ENCODE measurements around the gene S100P.

The S100P gene

DNA sequence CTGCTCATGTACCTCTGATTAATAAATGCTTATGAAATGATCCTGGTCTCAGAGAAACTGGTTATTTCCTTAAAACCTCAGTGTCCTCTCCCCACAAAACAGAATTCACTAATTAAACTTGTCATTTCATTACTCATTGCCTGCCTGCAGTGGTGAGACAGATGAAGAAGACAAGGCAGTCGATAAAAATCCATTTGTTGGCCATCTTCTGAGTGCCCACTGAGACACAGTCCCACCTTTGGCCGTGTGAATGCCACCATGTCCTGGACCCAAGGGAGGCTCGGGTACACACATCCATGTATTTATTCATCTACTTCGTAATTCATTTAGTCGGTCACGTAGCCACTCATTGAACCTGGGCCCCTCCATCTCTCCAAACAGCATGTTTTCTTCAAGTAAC, 3.5 kb downstream of the S100P start:
- DNase-seq (ENCODE audit: low read depth): no peak

- no peak for DNase-seq (ENCODE audit: low read depth)
Observed at GRCh38 chr4:6699388-6699787, 5.7 kb downstream of the S100P start.

- DNase-seq (ENCODE audit: low read depth): no peak
Observed at GRCh38 chr4:6699903-6700302, 6.2 kb downstream of the S100P start.

DNA sequence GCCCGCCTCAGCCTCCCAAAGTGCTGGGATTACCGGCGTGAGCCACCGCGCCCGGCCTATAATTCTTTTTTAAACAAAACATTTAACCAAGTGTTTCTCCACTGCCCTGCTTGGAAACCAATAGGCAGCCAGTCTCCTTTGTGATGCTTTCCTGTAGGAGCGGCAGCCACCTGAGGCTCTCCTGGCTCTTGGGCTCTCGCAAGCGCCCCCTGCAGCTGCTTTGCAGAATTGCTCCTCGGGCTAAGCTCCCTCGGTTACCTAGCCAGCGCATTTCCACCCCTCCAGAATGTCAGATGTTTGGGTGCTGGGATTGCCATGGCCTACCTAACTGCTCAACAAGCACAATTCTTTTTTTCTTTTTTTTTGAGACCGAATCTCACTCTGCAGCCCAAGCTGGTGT, 7.7 kb downstream of the S100P start:
- no peak for DNase-seq (ENCODE audit: low read depth)

GRCh38 chr4:6702761-6703160, 9.1 kb downstream of the S100P start:
- DNase-seq (ENCODE audit: low read depth): no peak

DNA sequence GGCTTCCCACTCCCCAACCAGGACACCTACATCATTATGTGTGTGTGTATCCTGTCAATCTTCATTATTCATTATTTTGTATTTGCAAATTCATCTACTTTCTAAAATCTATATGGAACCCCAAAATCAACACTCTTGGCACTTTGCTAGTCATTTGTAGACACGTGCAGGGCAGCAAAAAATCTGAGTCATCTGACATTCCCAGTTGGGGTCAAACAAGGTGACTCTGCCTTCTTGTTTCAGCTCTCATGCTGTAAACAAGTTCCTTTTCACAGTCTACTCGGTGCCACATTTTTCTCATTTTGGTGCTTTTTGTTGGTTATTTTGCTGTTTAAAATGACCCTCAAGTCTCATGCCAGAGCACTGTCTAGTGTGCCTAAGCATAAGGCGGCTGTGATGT, 10.1 kb downstream of the S100P start:
- no peak for DNase-seq (ENCODE audit: low read depth)

- no peak for DNase-seq (ENCODE audit: low read depth)
Observed at GRCh38 chr4:6705646-6706045, 12.0 kb downstream of the S100P start.

- DNase-seq (ENCODE audit: low read depth): no peak
Observed at GRCh38 chr4:6706173-6706572, 12.5 kb downstream of the S100P start.

DNA sequence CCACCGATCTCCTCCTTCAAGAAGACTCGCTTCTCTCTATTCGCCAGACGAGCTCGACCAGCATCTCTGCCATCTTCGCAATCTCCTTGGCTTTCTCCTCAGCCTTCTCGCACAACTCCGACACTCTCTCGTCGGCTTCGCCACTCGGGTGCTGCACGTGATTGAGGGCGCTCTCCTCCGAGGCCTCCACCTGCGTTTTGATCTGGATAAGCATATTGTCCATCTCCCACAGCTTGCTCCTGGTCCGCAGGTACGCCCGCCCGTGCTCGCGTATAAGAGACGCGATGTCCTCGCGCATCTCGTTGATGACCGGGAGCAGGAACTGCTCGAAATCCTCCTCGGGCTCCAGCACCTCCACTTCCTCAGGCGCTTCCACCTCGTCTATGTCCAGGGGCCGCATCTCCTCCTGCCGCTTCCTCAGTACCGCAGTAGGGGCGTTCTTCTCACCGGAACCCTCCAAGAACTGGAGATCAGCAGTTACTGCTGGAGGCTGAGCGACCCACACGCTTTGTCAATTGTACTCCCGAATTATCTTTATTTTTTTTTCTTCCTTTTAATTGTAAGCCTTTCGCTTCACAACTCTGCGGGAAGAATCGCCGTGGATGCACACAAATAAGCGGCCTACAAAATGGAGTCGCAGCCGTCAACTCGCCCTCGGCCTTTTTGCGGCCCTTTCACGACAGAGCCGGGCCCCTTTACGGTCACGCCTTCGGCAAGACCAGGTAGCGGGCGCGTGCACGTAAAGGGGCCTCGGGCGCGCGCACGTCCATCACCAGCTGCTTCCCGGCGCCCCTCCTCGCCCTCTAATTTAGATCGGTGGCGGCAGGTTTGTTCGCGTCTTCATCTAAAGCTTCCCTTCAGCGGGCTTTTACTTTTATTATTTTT, 15.8 kb downstream of the S100P start, which contains the start of gene MRFAP1L1:
Gene MRFAP1L1 (minus strand): TSS at position 636 of the 885 bp plus-strand sequence. CDS start 236 bp downstream, at position 400.
- peak; percentile 91 for DNase-seq (ENCODE audit: low read depth)

- DNase-seq (ENCODE audit: low read depth): no peak
Observed at GRCh38 chr4:6710282-6710681, 16.6 kb downstream of the S100P start.

GRCh38 chr4:6710996-6711395, 17.3 kb downstream of the S100P start:
- DNase-seq (ENCODE audit: low read depth): no peak

GRCh38 chr4:6714954-6715353, 21.3 kb downstream of the S100P start:
- DNase-seq (ENCODE audit: low read depth): no peak

DNA sequence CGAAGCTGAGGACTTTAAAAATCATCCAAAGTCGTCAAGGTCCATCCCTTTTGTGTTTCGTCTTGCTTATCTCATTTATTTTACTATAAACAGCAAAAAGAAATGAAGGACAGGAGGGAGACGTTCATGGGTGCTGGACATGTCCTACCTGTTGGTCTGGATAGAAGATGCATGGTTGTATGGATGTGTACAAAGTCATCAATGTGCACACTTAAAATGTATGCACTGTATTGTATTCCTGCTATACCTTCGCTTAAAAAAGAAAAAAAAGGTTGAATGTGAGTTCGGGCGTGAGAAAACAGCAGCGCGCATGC, 22.0 kb downstream of the S100P start:
- DNase-seq (ENCODE audit: low read depth): no peak

- DNase-seq (ENCODE audit: low read depth): peak; percentile 80
Observed at GRCh38 chr4:6716018-6716911, 22.6 kb downstream of the S100P start, which contains the start of gene BLOC1S4. Gene BLOC1S4 (plus strand): TSS chr4:6716174. CDS start chr4:6716210, 36 bp downstream.

- no peak for DNase-seq (ENCODE audit: low read depth)
Observed at GRCh38 chr4:6716958-6717655, 23.4 kb downstream of the S100P start.

DNA sequence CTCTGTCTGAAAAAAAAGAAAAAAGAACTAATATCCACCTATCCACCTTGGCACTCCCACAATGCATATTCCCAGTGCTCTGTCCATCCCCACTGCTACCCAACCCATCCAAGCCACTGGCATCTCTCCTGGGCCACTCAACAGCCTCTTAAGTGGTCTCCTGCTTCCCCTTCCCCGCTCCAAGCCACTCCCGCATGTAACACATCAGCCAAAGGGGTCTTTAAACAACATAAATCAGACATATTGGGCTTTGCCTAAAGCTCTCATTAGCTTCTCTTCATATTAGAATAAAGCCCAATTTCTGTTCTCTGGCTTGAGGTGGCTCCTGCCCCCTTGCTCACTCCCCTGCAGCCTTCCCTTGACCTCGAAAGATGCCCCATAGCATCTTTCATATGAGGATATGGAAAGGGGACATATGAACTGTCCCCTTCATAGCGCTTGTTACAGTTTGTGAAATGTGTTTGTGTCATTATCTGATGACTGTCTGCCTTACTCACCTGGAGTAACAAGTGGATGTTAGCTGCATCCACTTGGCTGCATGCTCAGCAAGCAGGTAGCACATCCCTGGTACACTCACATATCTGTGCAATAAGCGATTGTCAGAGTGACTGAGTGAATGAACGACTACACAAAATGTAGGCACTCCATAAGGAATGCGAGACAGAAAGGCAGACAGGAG, 25.4 kb downstream of the S100P start:
- DNase-seq (ENCODE audit: low read depth): no peak

GRCh38 chr4:6719611-6720179, 26.0 kb downstream of the S100P start:
- DNase-seq (ENCODE audit: low read depth): no peak

DNA sequence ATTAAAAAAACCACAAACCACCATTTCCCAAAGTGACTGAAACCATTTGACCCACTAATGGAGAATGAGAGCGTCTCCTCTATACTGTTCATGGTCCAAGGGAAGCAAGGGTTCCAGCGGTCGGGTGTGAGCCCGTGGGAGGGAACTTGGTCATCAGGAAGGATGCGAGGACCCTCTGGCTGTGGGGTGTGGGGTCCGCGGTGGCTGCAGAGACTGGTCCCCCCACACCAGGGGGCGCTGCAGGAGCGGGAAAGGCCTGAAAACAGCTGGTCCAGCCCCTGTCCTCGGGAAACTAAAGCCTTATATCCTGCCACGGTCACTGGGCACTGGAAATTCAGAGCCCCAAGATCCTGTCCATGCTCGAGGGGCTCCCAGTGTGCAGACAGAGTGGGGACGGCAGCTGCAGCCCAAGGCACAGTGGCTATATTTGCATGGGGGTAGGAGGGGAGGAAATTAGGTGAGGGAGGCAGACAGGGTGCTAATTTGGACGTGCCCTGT, 26.6 kb downstream of the S100P start:
- DNase-seq (ENCODE audit: low read depth): no peak

DNA sequence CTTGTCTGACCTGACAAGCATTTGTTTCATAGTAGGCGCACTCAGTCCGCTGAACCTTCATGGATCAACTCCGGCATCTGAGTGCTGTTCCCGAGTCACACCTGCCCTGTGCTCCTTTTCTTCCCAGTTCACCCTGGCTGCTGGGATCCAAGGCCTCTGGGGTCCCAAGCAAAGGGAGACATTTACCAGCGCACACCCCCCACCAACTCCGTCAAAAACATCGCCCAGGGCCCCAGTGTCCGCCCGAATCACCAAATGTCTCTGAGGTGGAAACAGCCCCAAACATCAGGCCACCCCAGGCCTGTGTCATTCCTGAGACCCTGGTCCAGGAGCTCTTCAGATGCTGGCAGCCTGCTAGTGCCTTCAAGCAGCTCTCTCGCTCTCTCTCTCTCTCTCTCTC, 27.4 kb downstream of the S100P start:
- DNase-seq (ENCODE audit: low read depth): no peak

- no peak for DNase-seq (ENCODE audit: low read depth)
Observed at GRCh38 chr4:6722891-6723290, 29.2 kb downstream of the S100P start.

DNA sequence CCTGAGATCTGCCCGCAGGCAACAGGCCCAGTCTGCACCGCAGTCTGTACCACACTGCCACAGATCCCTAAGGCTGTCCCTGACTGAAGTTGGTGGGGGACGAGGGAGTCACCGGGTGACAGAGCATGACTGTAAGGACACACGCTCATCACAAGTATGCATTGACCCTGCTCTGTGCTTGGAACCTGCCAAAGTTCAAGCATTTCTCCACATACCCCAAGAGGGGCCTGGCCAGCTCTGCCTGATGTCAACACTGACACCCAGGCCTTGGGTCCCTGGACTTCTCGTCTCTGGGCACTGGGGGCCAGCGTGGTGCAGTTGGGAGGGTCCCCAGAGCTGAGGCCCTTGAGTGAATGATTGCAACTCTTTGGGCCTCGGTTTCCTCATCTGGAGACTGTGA, 30.2 kb downstream of the S100P start:
- no peak for DNase-seq (ENCODE audit: low read depth)

All from GM04504 (cell line).